Neural cell (in vitro differentiated cells): ENCODE measurements around the gene PDE6H. TPM values are rescaled to one million over a fixed set of nuclear protein-coding genes. Genes with fewer than 3 reads are reported as not detected.

ENCODE experiments used
- H2AFZ ChIP-seq: fragments of 200-600, 300-800 bp; sonication (generic), shearing (Covaris generic); 2 replicates; pipeline ENCODE4 v1.6.0; 2014; ENCODE audit warnings: low read depth, mild to moderate bottlenecking, antibody characterized with exemption, low read length, moderate library complexity
- H3F3A ChIP-seq: fragments of 200-600 bp; shearing (Covaris generic); 2 replicates; pipeline ENCODE4 v1.6.1; 2016; ENCODE audit warnings: mild to moderate bottlenecking, moderate library complexity, mixed read lengths, antibody characterized with exemption, low read length; ENCODE audit not compliant: insufficient read depth, poor library complexity, severe bottlenecking
- H3K27ac ChIP-seq: fragments of 200-600, 300-800 bp; sonication (generic), shearing (Covaris generic); 2 replicates; pipeline ENCODE4 v1.5.1; 2014; ENCODE audit warnings: mild to moderate bottlenecking, low read length, moderate library complexity
- H3K27me3 ChIP-seq: fragments of 300-800, 200-600 bp; sonication (generic), shearing (Covaris generic); 2 replicates; pipeline ENCODE4 v1.6.0; 2014; ENCODE audit warnings: mild to moderate bottlenecking, low read depth, low read length, moderate library complexity; ENCODE audit not compliant: insufficient read depth
- H3K36me3 ChIP-seq: fragments of 300-800, 200-600 bp; sonication (generic), shearing (Covaris generic); 2 replicates; pipeline ENCODE4 v1.5.1; 2014; ENCODE audit warnings: mild to moderate bottlenecking, antibody characterized with exemption, low read length, moderate library complexity; ENCODE audit not compliant: insufficient read depth
- H3K4me2 ChIP-seq: fragments of 300-800, 200-600 bp; sonication (generic), shearing (Covaris generic); 2 replicates; pipeline ENCODE4 v1.6.0; 2014; ENCODE audit warnings: mild to moderate bottlenecking, low read length
- H3K4me3 ChIP-seq: fragments of 300-800, 200-600 bp; sonication (generic), shearing (Covaris generic); 2 replicates; pipeline ENCODE4 v1.5.1; 2014; ENCODE audit warnings: mild to moderate bottlenecking, low read length, moderate library complexity
- H3K79me2 ChIP-seq: fragments of 200-600 bp; shearing (Covaris generic); replicated peaks from 2 replicates; pipeline ENCODE4 v1.6.0; 2014; ENCODE audit warnings: mild to moderate bottlenecking, low read length, moderate library complexity; ENCODE audit not compliant: insufficient read depth
- H3K9ac ChIP-seq: fragments of 300-800, 200-600 bp; sonication (generic), shearing (Covaris generic); 2 replicates; pipeline ENCODE4 v1.6.1; 2016; ENCODE audit warnings: mild to moderate bottlenecking, low read length, mixed read lengths
- H3K9me2 ChIP-seq: fragments of 200-600 bp; shearing (Covaris generic); 2 replicates; pipeline ENCODE4 v1.6.1; 2016; ENCODE audit warnings: mild to moderate bottlenecking, low read length, mixed read lengths; ENCODE audit not compliant: insufficient read depth
- H3K9me3 ChIP-seq: fragments of 200-600, 300-800 bp; sonication (generic), shearing (Covaris generic); 2 replicates; pipeline ENCODE4 v1.6.1; 2016; ENCODE audit warnings: mild to moderate bottlenecking, mixed run types, low read length, moderate library complexity, mixed read lengths
- H4K20me1 ChIP-seq: fragments of 200-600 bp; shearing (Covaris generic); 2 replicates; pipeline ENCODE4 v1.6.1; 2016; ENCODE audit warnings: mild to moderate bottlenecking, mixed run types; ENCODE audit not compliant: insufficient read depth
- CTCF ChIP-seq: fragments of 450-650 bp; IDR thresholded peaks from 2 replicates; pipeline ENCODE4 v1.5.1; 2014; ENCODE audit warnings: antibody characterized with exemption, mild to moderate bottlenecking, moderate library complexity; ENCODE audit not compliant: poor library complexity, severe bottlenecking
- EP300 ChIP-seq: fragments of 450-650 bp; conservative IDR thresholded peaks from 2 replicates; pipeline ENCODE4 v1.6.1; 2014; ENCODE audit warnings: antibody characterized with exemption, mild to moderate bottlenecking, moderate library complexity; ENCODE audit not compliant: poor library complexity, severe bottlenecking
- EZH2 ChIP-seq: fragments of 200-600, 300-800 bp; shearing (Covaris generic), sonication (generic); IDR thresholded peaks from 2 replicates; pipeline ENCODE4 v1.6.1; 2014; ENCODE audit warnings: antibody characterized with exemption, low read length, borderline replicate concordance, mild to moderate bottlenecking; ENCODE audit not compliant: insufficient read depth, poor library complexity, severe bottlenecking
- MXI1 ChIP-seq: fragments of 450-650 bp; conservative IDR thresholded peaks from 2 replicates; pipeline ENCODE4 v1.6.1; 2014; ENCODE audit warnings: antibody characterized with exemption, mild to moderate bottlenecking; ENCODE audit not compliant: poor library complexity, severe bottlenecking
- POLR2AphosphoS5 ChIP-seq: IDR thresholded peaks from 2 replicates; pipeline ENCODE4 v1.6.1; 2012
- RAD21 ChIP-seq: fragments of 450-650 bp; conservative IDR thresholded peaks from 2 replicates; pipeline ENCODE4 v1.6.1; 2014; ENCODE audit warnings: antibody characterized with exemption, mild to moderate bottlenecking, moderate library complexity
- REST ChIP-seq: IDR thresholded peaks from 2 replicates; pipeline ENCODE4 v1.6.1; 2012; ENCODE audit warnings: borderline replicate concordance
- SMC3 ChIP-seq: fragments of 450-650 bp; conservative IDR thresholded peaks from 2 replicates; pipeline ENCODE4 v1.6.1; 2014; ENCODE audit warnings: antibody characterized with exemption, mild to moderate bottlenecking, moderate library complexity; ENCODE audit not compliant: poor library complexity
- TAF1 ChIP-seq: IDR thresholded peaks from 2 replicates; pipeline ENCODE4 v1.6.1; 2012; ENCODE audit warnings: low read depth
- polyA plus RNA-seq: library from polyadenylated mRNA; depleted of rRNA; stranded (reverse); fragments of >200 nt; gene quantifications from 2 replicates; pipeline ENCODE4 v1.2.3, GENCODE V29; 2014

PDE6H gene
- polyA plus RNA-seq, 1 donor from 2014 or later, result not detected

GRCh38 chr12:14958361-14959125 is 14.3 kb upstream of the PDE6H start:
- no peaks in the 10 kb centered on the region for H3K9me2 ChIP-seq
- H3K4me2 ChIP-seq, result no peak overlapping the region
- no peak overlapping the region for H3K27ac ChIP-seq
- no peaks in the 10 kb centered on the region for H3K27me3 ChIP-seq
- H2AFZ ChIP-seq, result no peak overlapping the region
- H3K4me3 ChIP-seq, result no peak overlapping the region
- no peaks in the 10 kb centered on the region for H3K36me3 ChIP-seq
- H3K9ac ChIP-seq, result no peak overlapping the region
- H4K20me1 ChIP-seq, result no peaks in the 10 kb centered on the region
- no peak for TF ChIP-seq CTCF
- TF ChIP-seq POLR2AphosphoS5, result no peak
- no peak for TF ChIP-seq TAF1
- TF ChIP-seq SMC3, result no peak
- no peak for TF ChIP-seq RAD21
- no peak for TF ChIP-seq MXI1
- no peak for TF ChIP-seq REST
- no peak for TF ChIP-seq EZH2
- TF ChIP-seq EP300, result no peak
- H3F3A ChIP-seq, result no peaks in the 10 kb centered on the region
- no peaks in the 10 kb centered on the region for H3K79me2 ChIP-seq
- no peaks in the 10 kb centered on the region for H3K9me3 ChIP-seq

- H3F3A ChIP-seq, result no peaks in the 10 kb centered on the region
- no peaks in the 10 kb centered on the region for H3K9me2 ChIP-seq
- no peaks in the 10 kb centered on the region for H3K27me3 ChIP-seq
- H3K9me3 ChIP-seq, result no peaks in the 10 kb centered on the region
- H3K4me3 ChIP-seq, result no peak overlapping the region
- no peak overlapping the region for H3K27ac ChIP-seq
- no peaks in the 10 kb centered on the region for H3K79me2 ChIP-seq
- TF ChIP-seq EP300 (no peak), SMC3 (no peak), EZH2 (no peak), CTCF (no peak), MXI1 (no peak), POLR2AphosphoS5 (no peak), REST (no peak), TAF1 (no peak), RAD21 (no peak)
- H2AFZ ChIP-seq, result no peak overlapping the region
- no peaks in the 10 kb centered on the region for H3K36me3 ChIP-seq
- no peak overlapping the region for H3K9ac ChIP-seq
- no peak overlapping the region for H3K4me2 ChIP-seq
- H4K20me1 ChIP-seq, result no peaks in the 10 kb centered on the region
Observed at GRCh38 chr12:14959126-14959440, 13.8 kb upstream of the PDE6H start.
